Esophagus (tissue), 2 donors: ENCODE results near the gene RNF144A. TPM values are rescaled to one million over a fixed set of nuclear protein-coding genes. Genes with fewer than 3 reads are reported as not detected.

Experiments used
- H3K27ac ChIP-seq, 2 donors: one replicate each; pipeline ENCODE4 v1.5.1; 2013; ENCODE audit warnings: low read depth in 2 of 2, mild to moderate bottlenecking in 2 of 2, inconsistent platforms in 1 of 2, low read length in 1 of 2, moderate library complexity in 1 of 2
- H3K27me3 ChIP-seq, 2 donors: one replicate each; pipeline ENCODE4 v1.6.1; 2013; ENCODE audit warnings: low read length in 2 of 2, control low read depth in 1 of 2, mild to moderate bottlenecking in 1 of 2; ENCODE audit not compliant: insufficient read depth in 2 of 2, control insufficient read depth in 1 of 2
- H3K36me3 ChIP-seq, 2 donors: one replicate each; pipeline ENCODE4 v1.6.1; 2013; ENCODE audit warnings: low read length in 1 of 2; ENCODE audit not compliant: control insufficient read depth in 2 of 2, insufficient read depth in 2 of 2
- H3K4me1 ChIP-seq, 2 donors: one replicate each; pipeline ENCODE4 v1.6.1; 2013; ENCODE audit warnings: low read length in 1 of 2; ENCODE audit not compliant: control insufficient read depth in 2 of 2, insufficient read depth in 2 of 2
- H3K4me3 ChIP-seq, 2 donors: one replicate each; pipeline ENCODE4 v1.5.1; 2013; ENCODE audit warnings: low read length in 2 of 2, mild to moderate bottlenecking in 2 of 2, low read depth in 1 of 2, moderate library complexity in 1 of 2
- H3K9me3 ChIP-seq, 2 donors: one replicate each; pipeline ENCODE4 v1.6.1; 2013; ENCODE audit warnings: mild to moderate bottlenecking in 2 of 2, low read depth in 1 of 2, low read length in 1 of 2, moderate library complexity in 1 of 2; ENCODE audit not compliant: control insufficient read depth in 2 of 2, insufficient read depth in 1 of 2
- WGBS, 2 donors: extraction: QIAGEN DNeasy Blood & Tissue Kit; methylation state at CpG; one replicate each; pipeline ENCODE4 v1.1.7; 2013; 5-methylcytosine and 5-hydroxymethylcytosine counted together
- polyA plus RNA-seq, 2 donors: library from polyadenylated mRNA; stranded (reverse); fragments of 200-250 nt; gene quantifications; one replicate each; pipeline ENCODE4 v1.2.3, GENCODE V29; 2013
- donor health status: healthy with polysubstance abuse.
- donor health status: Bipolar disorder and iron deficiency.

RNF144A gene, protein sequence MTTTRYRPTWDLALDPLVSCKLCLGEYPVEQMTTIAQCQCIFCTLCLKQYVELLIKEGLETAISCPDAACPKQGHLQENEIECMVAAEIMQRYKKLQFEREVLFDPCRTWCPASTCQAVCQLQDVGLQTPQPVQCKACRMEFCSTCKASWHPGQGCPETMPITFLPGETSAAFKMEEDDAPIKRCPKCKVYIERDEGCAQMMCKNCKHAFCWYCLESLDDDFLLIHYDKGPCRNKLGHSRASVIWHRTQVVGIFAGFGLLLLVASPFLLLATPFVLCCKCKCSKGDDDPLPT
- polyA plus RNA-seq, result 1 to 10 TPM; 2.0 to 2.4 TPM

DNA sequence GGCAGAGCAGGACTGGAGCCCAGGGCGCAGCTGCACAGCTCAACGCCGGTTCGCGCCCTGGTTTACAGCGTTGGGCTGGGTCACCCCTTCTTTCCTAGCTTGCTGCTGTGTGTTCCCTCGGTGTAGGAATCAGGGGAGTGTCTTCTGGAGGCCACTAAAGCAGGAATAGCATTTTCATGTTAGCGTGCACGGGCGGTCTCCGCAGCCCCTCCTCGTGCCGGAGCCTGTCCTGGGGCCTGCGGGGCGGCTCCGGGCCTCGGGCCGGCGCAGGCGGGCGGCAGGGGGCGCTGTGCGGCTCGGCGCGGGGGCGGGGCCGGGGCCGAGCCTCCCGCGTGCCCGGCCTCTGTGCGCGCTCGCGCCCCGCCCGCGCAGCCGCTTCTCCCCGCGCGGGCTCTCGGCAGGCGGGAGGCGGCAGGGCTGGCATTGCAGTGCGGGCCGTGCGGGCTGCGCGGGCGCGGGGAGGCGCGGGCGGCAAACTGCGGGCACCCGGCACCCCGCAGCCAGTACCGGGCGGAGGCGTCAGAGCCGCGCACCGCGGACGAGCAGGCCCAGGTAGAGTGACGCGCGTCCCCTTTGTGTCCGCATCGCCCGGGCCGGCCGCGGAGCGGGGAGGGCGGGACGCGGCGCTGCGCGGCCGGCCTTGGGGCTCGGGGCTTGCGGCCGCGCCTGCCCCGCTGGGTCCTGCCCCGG lies at the start of gene RNF144A:
RNF144A (plus strand) TSS at position 342 of the 690 bp plus-strand sequence. CDS start 79,515 bp downstream, outside the sequence.
- Histone ChIP-seq H3K36me3 (no peaks in the 10 kb centered on the region), H3K9me3 (no peaks in the 10 kb centered on the region), H3K27me3 (no peaks in the 10 kb centered on the region), H3K27ac (peak within 1 kb of the TSS; percentile 30 to 69), H3K4me1 (peaks cover 4 to 13% of the 10 kb centered on the region in 2 donors), H3K4me3 (peak within 1 kb of the TSS; percentile 80 to 81)
- WGBS, 2 donors, result 4 to 9% methylated on average over 44 to 90 of the region's 90 CpGs

GRCh38 chr2:6872394-6872793 lies 44.8 kb upstream of the RNF144A start:
- H3K9me3 ChIP-seq, result no peaks in the 10 kb centered on the region
- H3K4me3 ChIP-seq, result no peak overlapping the region
- no peaks in the 10 kb centered on the region for H3K36me3 ChIP-seq
- no peak overlapping the region for H3K27ac ChIP-seq
- no peaks in the 10 kb centered on the region for H3K4me1 ChIP-seq
- no peaks in the 10 kb centered on the region for H3K27me3 ChIP-seq
- 85 to 87% methylated on average over 2 of the region's 2 CpGs for WGBS, 2 donors

- Histone ChIP-seq H3K9me3 (no peaks in the 10 kb centered on the region), H3K4me1 (peaks cover 2 to 6% of the 10 kb centered on the region in 2 donors), H3K36me3 (no peaks in the 10 kb centered on the region), H3K4me3 (no peak overlapping the region), H3K27ac (no peak overlapping the region), H3K27me3 (no peaks in the 10 kb centered on the region)
- 97 to 98% methylated on average over 3 of the region's 3 CpGs for WGBS, 2 donors
These were observed 43.2 kb upstream of the RNF144A start for GRCh38 chr2:6874032-6874431.

GRCh38 chr2:6876309-6876708 lies 40.9 kb upstream of the RNF144A start:
- H3K27ac ChIP-seq, result no peak overlapping the region
- WGBS, 2 donors, result 81 to 86% methylated on average over 1 of the region's 1 CpG
- peaks cover 2 to 6% of the 10 kb centered on the region in 2 donors for H3K4me1 ChIP-seq
- no peaks in the 10 kb centered on the region for H3K36me3 ChIP-seq
- no peaks in the 10 kb centered on the region for H3K9me3 ChIP-seq
- H3K27me3 ChIP-seq, result no peaks in the 10 kb centered on the region
- no peak overlapping the region for H3K4me3 ChIP-seq

DNA sequence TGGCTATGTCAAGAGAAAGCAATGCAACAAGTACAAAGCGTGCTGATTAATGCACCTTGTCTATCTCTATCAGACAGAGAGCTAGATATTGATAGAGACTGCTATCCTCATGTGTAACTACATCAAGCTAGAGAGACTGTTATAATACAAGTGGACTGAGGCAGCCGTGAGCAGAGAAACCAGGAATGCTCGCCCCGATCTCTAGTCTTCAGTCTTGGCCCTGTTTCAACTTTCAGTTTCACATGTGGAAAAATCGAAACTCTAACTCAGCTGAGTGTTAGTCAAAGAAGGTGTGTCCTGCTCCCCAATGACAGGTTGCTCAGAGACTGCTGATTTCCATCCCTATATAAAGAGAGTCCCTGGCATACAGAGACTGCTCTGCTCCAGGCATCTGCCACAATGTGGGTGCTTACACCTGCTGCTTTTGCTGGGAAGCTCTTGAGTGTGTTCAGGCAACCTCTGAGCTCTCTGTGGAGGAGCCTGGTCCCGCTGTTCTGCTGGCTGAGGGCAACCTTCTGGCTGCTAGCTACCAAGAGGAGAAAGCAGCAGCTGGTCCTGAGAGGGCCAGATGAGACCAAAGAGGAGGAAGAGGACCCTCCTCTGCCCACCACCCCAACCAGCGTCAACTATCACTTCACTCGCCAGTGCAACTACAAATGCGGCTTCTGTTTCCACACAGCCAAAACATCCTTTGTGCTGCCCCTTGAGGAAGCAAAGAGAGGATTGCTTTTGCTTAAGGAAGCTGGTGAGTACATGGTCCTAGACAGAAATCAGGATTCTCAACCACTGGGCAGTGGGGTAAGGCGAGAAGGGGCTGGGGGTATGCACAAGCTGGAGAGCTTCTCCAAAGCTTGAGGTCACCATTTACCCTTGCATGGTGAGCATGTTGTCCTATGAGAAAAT lies 39.6 kb upstream of the RNF144A start, which contains the start of gene RSAD2:
RSAD2 (plus strand) TSS at position 376 of the 903 bp plus-strand sequence; CDS start at position 400, 24 bp downstream.
- no peaks in the 10 kb centered on the region for H3K36me3 ChIP-seq
- H3K9me3 ChIP-seq, result no peaks in the 10 kb centered on the region
- H3K27me3 ChIP-seq, result no peaks in the 10 kb centered on the region
- peak within 1 kb of the TSS; percentile 39 to 62 for H3K4me3 ChIP-seq
- H3K4me1 ChIP-seq, result peaks cover 2 to 6% of the 10 kb centered on the region in 2 donors
- H3K27ac ChIP-seq, result peak within 1 kb of the TSS; percentile 52 to 55
- 27% methylated on average over 10 of the region's 10 CpGs for WGBS, 2 donors

DNA sequence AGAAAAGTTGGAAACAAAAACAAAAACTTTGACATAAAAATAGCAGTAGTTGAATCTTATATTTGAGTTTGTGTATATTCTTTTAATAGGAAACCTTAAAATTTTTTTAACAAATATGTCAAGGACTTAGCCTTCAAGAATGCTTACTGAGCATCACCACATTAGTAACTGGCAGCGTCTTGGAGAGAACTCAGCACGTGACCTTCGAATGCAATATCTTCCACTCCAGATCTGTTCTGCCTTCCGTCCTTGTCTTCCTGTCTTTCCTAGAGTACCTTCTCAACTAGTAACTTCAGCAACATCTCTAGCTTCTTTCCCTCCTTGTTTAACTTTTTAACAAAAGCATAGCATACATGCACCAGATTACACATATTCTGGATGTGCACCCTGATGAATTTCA lies 38.7 kb upstream of the RNF144A start:
- H3K36me3 ChIP-seq, result no peaks in the 10 kb centered on the region
- H3K4me3 ChIP-seq, result no peak overlapping the region
- H3K27ac ChIP-seq, result no peak overlapping the region
- peaks cover 2 to 6% of the 10 kb centered on the region in 2 donors for H3K4me1 ChIP-seq
- no peaks in the 10 kb centered on the region for H3K9me3 ChIP-seq
- WGBS, 2 donors, result 72 to 73% methylated on average over 4 of the region's 4 CpGs
- H3K27me3 ChIP-seq, result no peaks in the 10 kb centered on the region

DNA sequence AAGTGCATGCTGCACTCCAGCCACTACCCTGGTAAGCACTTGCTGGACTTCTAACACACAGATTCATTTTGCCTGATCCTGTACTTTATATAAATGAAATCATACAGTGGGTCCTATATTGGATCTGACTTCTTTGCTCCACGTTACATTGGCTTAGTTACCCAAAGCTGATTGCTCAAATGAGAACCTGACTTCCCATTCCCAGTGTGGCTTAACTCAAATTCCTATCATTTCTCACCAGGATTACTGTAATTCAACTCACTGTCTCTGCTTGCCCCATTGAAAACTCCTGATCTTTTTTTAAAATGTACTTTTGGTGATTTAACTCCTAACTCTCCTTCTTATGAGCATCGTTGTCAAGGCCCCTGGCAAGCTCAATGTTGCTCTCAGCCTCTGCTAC lies 38.2 kb upstream of the RNF144A start:
- Histone ChIP-seq H3K4me1 (peaks cover 2 to 6% of the 10 kb centered on the region in 2 donors), H3K27me3 (no peaks in the 10 kb centered on the region), H3K4me3 (no peak overlapping the region), H3K27ac (no peak overlapping the region), H3K9me3 (no peaks in the 10 kb centered on the region), H3K36me3 (no peaks in the 10 kb centered on the region)
- WGBS, 2 donors, result 51 to 68% methylated on average over 2 of the region's 2 CpGs

- Histone ChIP-seq H3K27ac (no peak overlapping the region), H3K4me3 (no peak overlapping the region), H3K27me3 (no peaks in the 10 kb centered on the region), H3K9me3 (no peaks in the 10 kb centered on the region), H3K4me1 (peaks cover 2 to 6% of the 10 kb centered on the region in 2 donors), H3K36me3 (no peaks in the 10 kb centered on the region)
- 76 to 82% methylated on average over 2 of the region's 2 CpGs for WGBS, 2 donors
These were observed 36.9 kb upstream of the RNF144A start for GRCh38 chr2:6880200-6880733.

DNA sequence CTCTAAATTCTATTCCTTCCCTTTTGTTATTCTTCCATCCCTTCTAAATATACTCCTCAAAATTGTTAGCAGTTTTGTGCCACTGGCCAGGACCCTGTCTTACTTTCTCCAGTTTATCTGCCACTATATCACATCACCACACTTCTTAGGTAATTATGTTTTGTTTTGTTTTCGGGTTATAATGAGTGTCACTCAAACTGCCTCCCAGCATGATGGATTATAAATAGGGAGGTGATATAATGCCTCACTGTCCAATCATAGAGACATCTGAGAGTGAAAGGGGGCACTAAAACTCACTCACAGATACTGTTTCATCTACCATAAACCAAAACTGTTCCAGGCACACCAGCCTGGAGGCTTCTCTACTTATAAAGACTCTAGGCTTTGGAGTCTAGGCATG lies 36.2 kb upstream of the RNF144A start:
- no peak overlapping the region for H3K27ac ChIP-seq
- no peak overlapping the region for H3K4me3 ChIP-seq
- H3K9me3 ChIP-seq, result no peaks in the 10 kb centered on the region
- no peaks in the 10 kb centered on the region for H3K27me3 ChIP-seq
- WGBS, 2 donors, result 82 to 86% methylated on average over 1 of the region's 1 CpG
- peaks cover 2 to 6% of the 10 kb centered on the region in 2 donors for H3K4me1 ChIP-seq
- H3K36me3 ChIP-seq, result no peaks in the 10 kb centered on the region
